Upper lobe of left lung (tissue), 6 donors: ENCODE data around the gene NTSR1. TPM values are rescaled to one million over a fixed set of nuclear protein-coding genes. Genes with fewer than 3 reads are reported as not detected.

ENCODE experiments used
- ATAC-seq, 2 donors: fragments of 200-7000 bp; cut with Tn5 transposase; one replicate each; pipeline ENCODE4 v1.9.1; 2022; ENCODE audit warnings: mild to moderate bottlenecking in 2 of 2, moderate library complexity in 2 of 2; ENCODE audit not compliant: low FRiP score in 2 of 2
- DNase-seq, 2 donors: peaks; one replicate each; pipeline ENCODE4 v3.0.0-alpha.2; 2019 to 2020
- H3K27ac ChIP-seq, 4 donors: fragments of 200-600 bp; sonication (generic); one replicate each; pipeline ENCODE4 v1.5.1; 2016 to 2019
- H3K27me3 ChIP-seq, 4 donors: fragments of 200-600 bp; sonication (generic); one replicate each; pipeline ENCODE4 v1.5.1; 2017 to 2019
- H3K36me3 ChIP-seq, 4 donors: fragments of 200-600 bp; sonication (generic); one replicate each; pipeline ENCODE4 v1.5.1; 2016 to 2019
- H3K4me1 ChIP-seq, 4 donors: fragments of 200-600 bp; sonication (generic); one replicate each; pipeline ENCODE4 v1.5.1; 2018 to 2019
- H3K4me3 ChIP-seq, 4 donors: fragments of 200-600 bp; sonication (generic); one replicate each; pipeline ENCODE4 v1.5.1; 2017 to 2019; ENCODE audit warnings: mild to moderate bottlenecking in 2 of 4, moderate library complexity in 1 of 4
- H3K9me3 ChIP-seq, 4 donors: fragments of 200-600 bp; sonication (generic); one replicate each; pipeline ENCODE4 v1.5.1; 2018 to 2019
- CTCF ChIP-seq, 6 experiments: fragments of 450-650 bp in 4 of 6; fragments of 200-600 bp in 2 of 6; sonication (generic) in 2 of 6; IDR thresholded peaks; one replicate each; pipeline ENCODE4 v1.5.1; 2016 to 2019; ENCODE audit warnings: antibody characterized with exemption in 6 of 6
- EP300 ChIP-seq, 4 donors: sonication (generic); formaldehyde crosslinking; IDR thresholded peaks; one replicate each; pipeline ENCODE4 v1.5.1; 2017; ENCODE audit warnings: antibody characterized with exemption in 4 of 4, control low read depth in 2 of 4
- POLR2A ChIP-seq, 4 donors: fragments of 450-650 bp; IDR thresholded peaks; one replicate each; pipeline ENCODE4 v1.5.1; 2016 to 2017; ENCODE audit warnings: antibody characterized with exemption in 4 of 4, mild to moderate bottlenecking in 2 of 4
- POLR2AphosphoS5 ChIP-seq, 2 donors: sonication (generic); formaldehyde crosslinking; IDR thresholded peaks; one replicate each; pipeline ENCODE4 v1.5.1; 2017; ENCODE audit warnings: antibody characterized with exemption in 2 of 2
- WGBS, 2 donors: methylation state at CpG; one replicate each; pipeline ENCODE4 v1.1.5; 2017 to 2018; 5-methylcytosine and 5-hydroxymethylcytosine counted together
- total RNA-seq, 6 donors: library from RNA; depleted of rRNA in 4 of 6; stranded (reverse); fragments of >200 nt in 4 of 6; gene quantifications; one replicate each; pipeline versions ENCODE4 v1.1.0 to v1.2.1, GENCODE V29; 2016 to 2021
- donor health status: DM: no; HTN: no; CAD: no; lungs with moderate emphysema.
- donor health status: DM: no; HTN: yes; CAD: no; lungs with severe emphysema.

Gene NTSR1
- total RNA-seq, 6 donors from 2014 or later: 0.20 to 1.4 (median 0.26) TPM; not detected in 1

DNA sequence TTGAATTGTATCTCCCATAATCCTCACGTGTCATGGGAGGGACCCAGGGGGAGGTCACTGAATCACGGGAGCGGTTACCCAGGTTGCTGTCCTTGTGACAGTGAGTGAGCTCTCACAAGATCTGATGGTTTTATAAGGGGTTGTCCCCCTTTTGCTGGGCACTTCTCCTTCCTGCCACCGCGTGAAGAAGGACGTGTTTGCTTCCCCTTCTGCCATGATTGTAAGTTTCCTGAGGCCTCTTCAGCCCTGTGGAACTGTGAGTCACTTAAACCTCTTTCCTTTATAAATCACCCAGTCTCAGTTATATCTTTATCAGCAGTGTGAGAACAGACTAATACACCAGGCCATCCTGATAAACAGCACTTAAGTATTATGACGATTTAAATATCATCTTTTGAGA lies 78.7 kb downstream of the NTSR1 start:
- H3K36me3 ChIP-seq: no peaks in the 10 kb centered on the region
- no peaks in the 10 kb centered on the region for H3K27me3 ChIP-seq
- no peak for DNase-seq
- H3K4me1 ChIP-seq: peaks cover 3 to 13% (median 4%) of the 10 kb centered on the region in 4 donors
- H3K4me3 ChIP-seq: no peak overlapping the region
- no peak for ATAC-seq
- WGBS, 2 donors: 61 to 73% methylated on average over 7 of the region's 7 CpGs
- H3K27ac ChIP-seq: no peak overlapping the region
- TF ChIP-seq POLR2AphosphoS5 (IDR thresholded peaks at IDR 0.05) (no peak), POLR2A (IDR thresholded peaks at IDR 0.05) (no peak), EP300 (IDR thresholded peaks at IDR 0.05) (no peak), CTCF (IDR thresholded peaks at IDR 0.05) (no peak)
- no peaks in the 10 kb centered on the region for H3K9me3 ChIP-seq

DNA sequence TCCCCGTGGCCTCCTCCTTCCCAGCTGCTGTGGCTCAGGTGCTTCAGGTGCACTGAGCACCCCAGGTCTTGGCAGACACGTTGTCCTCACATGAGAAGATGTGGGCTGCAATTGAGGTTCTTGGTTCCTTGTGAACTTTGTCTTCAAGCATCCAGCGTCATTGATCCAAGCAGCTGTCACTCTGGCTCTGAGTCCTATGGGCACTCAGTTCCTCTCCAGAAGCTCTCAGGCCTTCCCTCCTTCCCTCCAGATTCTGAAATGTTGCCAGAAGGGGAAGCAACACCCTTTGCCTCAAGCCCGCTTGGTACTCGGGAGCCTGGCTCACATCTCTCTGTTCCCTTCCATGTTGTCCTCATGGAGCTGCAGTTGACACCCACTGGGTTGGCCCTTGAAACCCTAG lies 79.2 kb downstream of the NTSR1 start:
- H3K4me3 ChIP-seq: no peak overlapping the region
- H3K27me3 ChIP-seq: no peaks in the 10 kb centered on the region
- 51 to 61% methylated on average over 5 of the region's 5 CpGs for WGBS, 2 donors
- H3K9me3 ChIP-seq: no peaks in the 10 kb centered on the region
- DNase-seq (no peak), ATAC-seq (peak in 1 of 2 donors; percentile 9)
- TF ChIP-seq CTCF (IDR thresholded peaks at IDR 0.05) (no peak), POLR2A (IDR thresholded peaks at IDR 0.05) (no peak)
- no peaks in the 10 kb centered on the region for H3K36me3 ChIP-seq
- peaks cover 3 to 10% (median 4%) of the 10 kb centered on the region in 4 donors for H3K4me1 ChIP-seq
- no peak overlapping the region for H3K27ac ChIP-seq

GRCh38 chr20:62788607-62789006 lies 80.0 kb downstream of the NTSR1 start:
- Histone ChIP-seq H3K4me1 (peaks cover 7 to 12% (median 10%) of the 10 kb centered on the region in 4 donors), H3K4me3 (no peak overlapping the region), H3K27ac (no peak overlapping the region), H3K27me3 (no peaks in the 10 kb centered on the region), H3K36me3 (no peaks in the 10 kb centered on the region), H3K9me3 (no peaks in the 10 kb centered on the region)
- ATAC-seq: no peak
- peak in 1 of 2 donors; percentile 59 for DNase-seq
- 75 to 85% methylated on average over 11 to 15 of the region's 15 CpGs for WGBS, 2 donors
- TF ChIP-seq CTCF (IDR thresholded peaks at IDR 0.05) (no peak), EP300 (IDR thresholded peaks at IDR 0.05) (no peak), POLR2AphosphoS5 (IDR thresholded peaks at IDR 0.05) (no peak), POLR2A (IDR thresholded peaks at IDR 0.05) (no peak)

GRCh38 chr20:62790075-62790474 lies 81.4 kb downstream of the NTSR1 start:
- H3K9me3 ChIP-seq: no peaks in the 10 kb centered on the region
- 82 to 90% methylated on average over 9 to 12 of the region's 12 CpGs for WGBS, 2 donors
- no peak overlapping the region for H3K27ac ChIP-seq
- peak in 1 of 2 donors; percentile 52 for DNase-seq
- peaks cover 11 to 21% (median 19%) of the 10 kb centered on the region in 4 donors for H3K4me1 ChIP-seq
- no peak overlapping the region for H3K4me3 ChIP-seq
- H3K27me3 ChIP-seq: no peaks in the 10 kb centered on the region
- ATAC-seq: no peak
- H3K36me3 ChIP-seq: no peaks in the 10 kb centered on the region
- TF ChIP-seq POLR2A (IDR thresholded peaks at IDR 0.05) (no peak), EP300 (IDR thresholded peaks at IDR 0.05) (no peak), CTCF (IDR thresholded peaks at IDR 0.05) (no peak), POLR2AphosphoS5 (IDR thresholded peaks at IDR 0.05) (no peak)
